ENCODE data around the gene SCGB1C2.
"Not testable (repeated sequence)": the region's sequence is repeated elsewhere in the genome, so short reads cannot be mapped to it uniquely, and the experiment has no call there.

SCGB1C2 gene

GRCh38 chr17:149231-149630, 11.9 kb downstream of the SCGB1C2 start:
- DNase-seq = no peak

- no peak for DNase-seq
Measured at GRCh38 chr17:149897-150584, 12.7 kb downstream of the SCGB1C2 start.

GRCh38 chr17:151004-151403, 13.6 kb downstream of the SCGB1C2 start:
- no peak for DNase-seq

- no peak for DNase-seq
Measured at GRCh38 chr17:151886-152859, 14.8 kb downstream of the SCGB1C2 start.

- no peak for DNase-seq
Measured at GRCh38 chr17:152860-153420, 15.6 kb downstream of the SCGB1C2 start.

- DNase-seq = no peak
Measured at GRCh38 chr17:153851-154250, 16.5 kb downstream of the SCGB1C2 start.

- no peak for DNase-seq
Measured at GRCh38 chr17:155576-155975, 18.2 kb downstream of the SCGB1C2 start.

- DNase-seq = no peak
Measured at GRCh38 chr17:156094-156621, 18.8 kb downstream of the SCGB1C2 start.

GRCh38 chr17:156946-157345, 19.6 kb downstream of the SCGB1C2 start:
- no peak for DNase-seq

- DNase-seq = no peak
Measured at GRCh38 chr17:157901-158300, 20.5 kb downstream of the SCGB1C2 start.

GRCh38 chr17:158379-158778, 21.0 kb downstream of the SCGB1C2 start:
- no peak for DNase-seq

GRCh38 chr17:159609-160008, 22.2 kb downstream of the SCGB1C2 start:
- no peak for DNase-seq

GRCh38 chr17:160336-160735, 23.0 kb downstream of the SCGB1C2 start:
- DNase-seq = no peak

GRCh38 chr17:161481-161880, 24.1 kb downstream of the SCGB1C2 start:
- no peak for DNase-seq

GRCh38 chr17:162689-163088, 25.3 kb downstream of the SCGB1C2 start:
- no peak for DNase-seq

- no peak for DNase-seq
Measured at GRCh38 chr17:163514-164098, 26.2 kb downstream of the SCGB1C2 start.

- DNase-seq = no peak
Measured at GRCh38 chr17:164303-165235, 27.2 kb downstream of the SCGB1C2 start.

GRCh38 chr17:165939-166338, 28.6 kb downstream of the SCGB1C2 start:
- no peak for DNase-seq

GRCh38 chr17:168614-169013, 31.2 kb downstream of the SCGB1C2 start:
- DNase-seq = not testable (repeated sequence)

- no peak for DNase-seq
Measured at GRCh38 chr17:170130-170670, 32.8 kb downstream of the SCGB1C2 start.

GRCh38 chr17:171871-172270, 34.5 kb downstream of the SCGB1C2 start:
- DNase-seq = no peak

GRCh38 chr17:172401-172800, 35.0 kb downstream of the SCGB1C2 start:
- DNase-seq = no peak

Measured in effector CD4-positive, alpha-beta T cell (primary cell).